GM21737 (cell line): Measurements from ENCODE around the gene GTF3C1.

Experiments used
- ATAC-seq: cut with Tn5 transposase; IDR thresholded peaks from one replicate; pipeline ENCODE4 v1.9.1; 2021; ENCODE audit warnings: mild to moderate bottlenecking, moderate library complexity; ENCODE audit not compliant: unreplicated experiment

Gene GTF3C1

DNA sequence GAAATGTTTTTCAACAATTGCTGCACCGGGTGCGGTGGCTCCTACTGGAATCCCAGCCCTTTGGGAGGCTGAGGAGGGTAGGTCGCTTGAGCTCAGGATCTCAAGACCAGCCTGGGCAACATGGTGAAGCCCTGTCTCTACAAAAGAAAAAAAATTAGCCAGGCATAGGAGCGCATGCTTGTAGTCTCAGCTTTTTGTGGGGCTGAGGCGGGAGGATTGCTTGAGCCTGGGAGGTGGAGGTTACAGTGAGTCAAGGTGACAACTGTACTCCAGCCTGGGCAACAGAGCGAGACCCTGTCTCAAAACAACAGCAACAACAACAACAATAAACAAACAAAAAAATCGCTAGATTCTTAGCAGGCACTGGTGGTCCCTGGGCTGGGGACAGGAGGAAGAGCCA, 119.2 kb downstream of the GTF3C1 start:
- no peak for ATAC-seq

DNA sequence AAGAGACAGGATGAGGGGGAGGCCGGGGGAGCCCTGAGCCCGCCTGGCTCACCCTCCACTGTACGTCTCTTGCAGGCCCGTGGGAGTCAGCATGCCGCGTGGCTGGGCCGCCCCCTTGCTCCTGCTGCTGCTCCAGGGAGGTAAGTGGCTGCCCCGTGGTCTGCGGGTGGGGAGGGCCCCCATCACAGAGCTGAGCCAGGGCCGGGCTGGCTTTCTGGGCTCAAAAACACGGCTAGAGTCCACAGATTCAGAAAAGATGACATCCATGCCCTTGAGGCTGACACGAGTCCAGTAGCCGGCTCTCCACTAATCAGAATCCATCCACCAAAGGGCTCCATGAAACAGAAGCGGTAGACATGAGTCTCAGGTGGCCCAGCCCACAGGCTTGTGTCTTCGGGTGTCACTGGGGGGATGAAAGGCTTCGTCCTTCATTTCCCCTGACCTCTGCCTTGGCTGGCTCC, 119.7 kb downstream of the GTF3C1 start:
- ATAC-seq: no peak

DNA sequence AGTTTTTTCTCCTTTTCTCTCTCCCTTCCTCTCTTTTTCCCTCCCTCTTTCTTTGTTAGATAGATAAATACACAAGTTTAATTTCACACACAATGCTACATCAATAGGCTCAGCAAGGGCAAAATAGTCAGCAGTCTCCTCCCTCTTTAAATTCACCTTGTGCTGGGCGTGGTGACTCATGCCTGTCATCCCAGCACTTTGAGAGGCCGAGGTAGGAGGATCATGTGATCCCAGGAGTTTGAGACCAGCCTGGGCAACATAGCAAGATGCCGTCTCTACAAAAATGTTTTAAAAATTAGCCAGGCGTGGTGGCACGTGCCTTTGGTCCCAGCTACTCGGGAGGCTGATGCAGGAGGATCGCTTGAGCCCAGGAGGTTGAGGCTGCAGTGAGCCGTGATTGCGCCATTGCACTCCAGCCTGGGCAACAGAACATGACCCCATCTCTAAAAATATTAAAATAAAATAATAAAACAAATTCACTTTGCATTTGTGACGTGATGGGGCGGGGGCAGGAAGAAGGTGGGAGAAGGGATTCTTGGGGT, 120.3 kb downstream of the GTF3C1 start:
- ATAC-seq: no peak

DNA sequence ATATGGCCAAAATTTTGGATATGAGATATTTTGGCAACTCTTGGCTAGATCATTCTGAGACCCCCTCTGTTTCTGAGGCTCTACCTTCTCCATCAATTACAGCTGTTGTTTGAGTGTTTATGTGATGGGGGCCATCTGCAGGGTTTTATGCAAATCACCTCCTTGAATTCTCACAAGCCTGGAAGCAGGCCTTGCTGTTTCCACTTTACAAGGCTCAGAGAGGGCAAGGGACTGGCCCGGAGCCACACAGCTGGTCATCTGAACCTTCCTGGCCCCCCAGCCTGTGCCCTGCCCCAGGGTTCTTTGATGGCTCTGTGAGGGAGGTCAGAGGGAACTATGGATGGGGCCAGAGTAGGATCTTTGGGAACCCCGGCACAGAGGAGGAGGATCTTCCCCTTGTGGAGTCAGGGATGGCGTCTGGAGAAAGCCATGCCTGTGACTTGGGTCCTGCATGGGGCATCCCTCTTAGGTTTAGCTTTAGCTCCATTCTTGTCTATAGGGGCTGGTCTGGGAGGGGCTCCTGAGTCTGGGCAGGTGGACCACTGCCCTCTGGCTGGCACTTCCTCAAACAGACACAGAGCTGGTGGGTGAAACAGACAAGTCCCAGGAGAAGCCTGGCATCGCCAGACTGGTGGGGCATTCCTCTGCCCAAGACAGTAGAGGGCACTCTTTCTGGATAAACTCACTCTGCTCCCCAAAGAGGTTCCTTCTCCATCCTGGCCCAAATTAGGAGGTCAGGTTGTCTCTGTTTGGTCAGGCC, 121.5 kb downstream of the GTF3C1 start:
- no peak for ATAC-seq

DNA sequence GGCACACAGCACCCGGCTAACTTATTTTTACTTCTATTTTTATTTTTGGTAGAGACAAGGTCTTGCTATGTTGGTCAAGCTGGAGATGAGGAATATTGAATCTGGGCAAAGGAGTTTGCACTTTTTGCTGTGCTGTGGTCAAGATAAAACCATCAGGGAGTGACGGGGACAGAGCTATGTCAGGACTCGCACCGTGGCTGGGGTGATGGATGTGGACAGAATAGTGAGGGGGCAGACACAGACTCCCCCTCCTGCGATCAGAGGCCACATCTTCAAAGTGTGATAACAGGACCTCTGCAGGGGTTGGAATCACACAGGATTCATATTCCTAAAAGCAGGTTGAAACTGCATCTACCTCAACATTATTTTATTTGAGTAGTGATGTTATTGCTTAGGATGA, 122.2 kb downstream of the GTF3C1 start:
- ATAC-seq: no peak

DNA sequence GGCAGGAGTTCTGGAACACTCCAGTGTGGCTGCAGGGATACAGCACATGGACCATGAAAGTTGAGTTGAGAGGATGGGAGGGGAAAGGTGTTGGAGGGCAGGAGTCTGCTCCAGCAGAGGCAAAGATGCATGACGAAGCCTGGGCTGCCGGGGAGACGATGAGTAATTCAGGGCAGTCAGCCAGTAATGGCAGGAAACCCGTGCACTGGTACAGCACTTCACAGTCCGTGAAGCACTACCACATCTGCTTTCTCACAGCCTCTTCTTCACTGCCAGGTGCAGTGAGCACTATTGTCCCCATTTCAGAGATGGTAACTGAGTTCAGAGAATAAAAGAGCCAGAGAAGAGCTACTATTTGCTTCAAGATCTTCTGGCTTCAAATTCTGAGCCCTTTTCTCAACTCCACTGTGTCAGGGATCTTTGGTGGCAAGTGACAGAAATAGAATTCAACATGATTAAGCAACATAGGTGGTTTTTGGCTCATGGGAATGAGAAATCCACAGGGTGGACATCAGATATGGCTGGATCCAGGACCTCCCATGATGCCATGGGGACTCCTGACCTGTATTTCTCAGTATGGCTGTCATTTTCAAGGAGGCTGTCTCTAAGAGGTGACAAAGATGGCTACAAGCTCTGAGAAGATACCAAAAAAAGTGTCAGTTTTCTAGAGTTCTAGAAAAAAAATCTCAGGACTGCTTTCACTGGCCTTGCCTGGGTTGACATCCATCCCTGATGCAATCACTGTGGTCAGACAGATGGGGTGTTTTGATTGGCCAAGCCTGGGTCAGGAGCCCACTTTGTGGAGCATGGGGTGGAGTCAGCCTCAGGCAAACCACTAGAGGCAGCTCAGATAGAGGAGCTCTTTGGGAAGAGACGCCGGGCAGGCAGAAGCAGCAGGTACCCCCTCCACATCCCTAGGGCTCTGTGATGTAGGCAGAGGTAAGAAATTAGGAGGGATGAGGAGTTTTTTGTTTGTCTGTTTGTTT, 123.0 kb downstream of the GTF3C1 start:
- ATAC-seq: peak; percentile 65

DNA sequence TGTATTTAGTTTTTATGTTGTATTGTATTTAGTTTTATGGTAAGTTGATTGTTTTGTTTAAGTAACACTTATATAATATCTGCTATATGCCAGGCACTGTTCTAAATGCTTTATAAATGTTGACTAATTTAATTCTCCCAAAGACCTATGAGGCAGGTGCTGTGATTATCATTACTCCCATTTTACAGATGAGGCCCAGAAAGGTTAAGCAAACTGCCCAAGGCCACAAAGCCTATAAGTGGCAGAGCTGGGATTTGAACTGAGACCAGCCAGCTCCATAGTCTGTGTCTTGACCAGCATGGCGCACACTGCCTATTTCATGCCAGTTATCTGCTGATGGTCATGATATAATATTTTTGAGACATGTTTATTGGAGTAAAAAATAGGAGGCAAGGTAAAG, 123.8 kb downstream of the GTF3C1 start:
- ATAC-seq: no peak

DNA sequence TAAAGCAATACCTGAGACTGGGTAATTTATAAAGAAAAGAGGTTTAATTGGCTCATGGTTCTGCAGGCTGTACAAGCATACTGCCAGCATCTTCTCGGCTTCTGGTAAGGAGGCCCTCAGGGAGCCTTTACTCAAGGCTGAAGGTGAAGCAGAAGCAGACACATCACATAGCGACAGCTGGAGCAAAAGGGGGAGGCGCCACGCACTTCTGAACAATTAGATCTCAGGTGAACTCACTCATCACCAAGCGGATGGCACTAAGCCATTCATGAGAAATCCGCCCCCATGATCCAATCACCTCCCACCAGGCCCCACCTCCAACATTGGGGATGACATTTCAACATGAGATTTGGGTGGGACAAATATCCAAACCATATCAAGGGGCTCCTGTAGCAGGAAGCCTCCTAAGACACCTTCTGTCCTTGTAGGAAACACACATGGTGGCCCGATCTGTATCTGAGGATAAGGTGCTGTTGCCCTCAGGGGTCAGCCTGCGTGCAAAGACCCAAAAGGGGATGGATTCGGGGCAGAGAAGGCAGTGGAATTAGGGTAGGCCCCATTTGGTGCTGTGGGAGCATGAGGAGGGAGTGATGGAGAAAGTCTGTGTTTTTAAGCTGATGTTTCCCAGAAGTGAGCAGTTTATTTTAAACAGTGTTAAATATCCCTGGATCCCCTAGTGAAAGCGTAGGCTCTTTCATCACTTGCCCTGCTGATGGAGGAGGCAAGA, 124.8 kb downstream of the GTF3C1 start:
- ATAC-seq: no peak

DNA sequence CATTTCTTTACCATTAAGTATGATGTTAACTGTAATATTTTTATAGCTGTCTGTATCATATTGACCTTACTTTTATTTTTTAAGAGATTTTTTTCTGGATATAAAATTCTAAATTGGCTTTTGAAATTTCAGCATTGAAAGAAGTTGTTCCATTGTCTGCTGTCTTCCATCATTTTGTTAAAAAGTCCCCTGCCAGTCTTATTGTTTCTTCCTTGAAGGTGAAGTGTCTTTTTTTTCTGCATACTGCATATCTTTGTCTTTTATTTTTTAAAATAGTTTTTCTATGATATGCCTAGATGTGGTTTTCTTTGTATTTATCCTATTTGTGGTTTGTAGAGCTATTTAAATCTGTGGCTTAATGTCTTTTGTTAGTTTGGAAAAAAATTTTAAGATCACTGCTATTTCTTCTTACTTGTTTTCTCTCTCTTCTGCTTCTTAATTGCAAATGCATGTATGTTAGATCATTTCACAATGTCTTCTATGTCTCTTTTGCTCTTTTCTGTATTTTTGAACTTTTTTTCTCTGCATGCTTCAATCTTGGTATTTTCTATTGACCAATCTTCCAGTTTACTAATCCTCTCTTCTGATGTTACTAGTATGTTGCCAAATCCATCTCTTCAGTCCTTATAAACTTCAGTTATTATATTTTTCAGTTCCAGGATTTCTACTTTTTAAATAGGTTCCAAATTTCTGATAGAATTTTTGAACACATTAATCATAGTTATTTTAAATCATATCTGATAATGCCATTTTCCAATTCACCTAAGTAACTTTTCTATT, 127.6 kb downstream of the GTF3C1 start:
- no peak for ATAC-seq

DNA sequence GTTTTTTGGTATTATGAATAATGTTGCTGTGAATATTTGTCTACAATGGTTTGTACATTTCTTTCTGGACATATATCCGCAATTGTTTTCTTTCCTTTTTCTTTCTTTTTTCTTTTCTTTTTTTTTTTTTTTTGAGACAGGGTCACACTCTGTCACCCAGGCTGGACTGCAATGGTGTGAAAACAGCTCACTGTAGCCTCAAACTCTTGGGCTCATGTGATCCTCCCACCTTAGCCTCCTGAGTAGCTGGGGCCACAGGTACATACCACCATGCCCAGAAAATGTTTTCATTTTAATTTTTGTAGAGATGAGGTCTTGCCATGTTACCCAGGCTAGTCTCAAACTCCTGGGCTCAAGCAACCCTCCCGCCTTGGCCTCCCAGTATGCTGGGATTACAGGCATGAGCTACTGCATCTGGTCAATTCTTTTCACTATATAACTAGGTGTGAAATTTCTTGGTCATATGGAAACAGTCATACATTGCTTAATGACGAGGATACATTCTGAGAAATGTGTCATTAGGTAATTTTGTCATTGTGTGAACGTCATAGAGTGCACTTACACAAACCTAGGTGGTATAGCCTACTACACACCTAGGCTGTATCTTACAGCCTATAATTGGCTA, 132.6 kb downstream of the GTF3C1 start:
- ATAC-seq: no peak

DNA sequence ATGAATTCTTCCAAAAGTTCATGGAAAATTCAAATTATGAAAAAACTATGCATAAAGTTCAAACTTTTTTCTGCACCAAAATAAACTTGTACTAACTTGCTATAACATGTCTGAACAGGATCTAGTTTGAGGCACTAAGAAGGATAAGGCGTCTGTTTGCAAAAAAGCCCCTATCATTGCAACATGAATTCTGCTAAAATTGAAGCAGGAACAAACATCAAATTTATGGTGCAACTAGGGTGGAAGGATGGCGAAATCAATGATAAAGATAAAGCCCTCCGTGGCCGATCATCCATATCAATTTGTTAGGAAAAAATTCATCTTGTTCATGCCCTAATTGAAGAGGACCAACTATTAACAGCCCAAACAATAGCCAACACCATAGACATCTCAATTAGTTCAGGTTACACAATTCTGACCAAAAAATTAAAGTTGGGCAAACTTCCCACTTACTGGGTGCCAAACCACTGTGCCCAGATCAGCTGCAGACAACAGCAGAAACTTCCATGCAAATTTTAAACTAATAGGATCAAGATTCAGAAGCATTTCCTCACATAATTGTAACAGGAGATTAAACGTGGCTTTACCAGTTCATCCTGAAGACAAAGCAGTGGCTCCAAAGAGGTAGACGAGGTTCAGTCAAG, 134.8 kb downstream of the GTF3C1 start:
- no peak for ATAC-seq

DNA sequence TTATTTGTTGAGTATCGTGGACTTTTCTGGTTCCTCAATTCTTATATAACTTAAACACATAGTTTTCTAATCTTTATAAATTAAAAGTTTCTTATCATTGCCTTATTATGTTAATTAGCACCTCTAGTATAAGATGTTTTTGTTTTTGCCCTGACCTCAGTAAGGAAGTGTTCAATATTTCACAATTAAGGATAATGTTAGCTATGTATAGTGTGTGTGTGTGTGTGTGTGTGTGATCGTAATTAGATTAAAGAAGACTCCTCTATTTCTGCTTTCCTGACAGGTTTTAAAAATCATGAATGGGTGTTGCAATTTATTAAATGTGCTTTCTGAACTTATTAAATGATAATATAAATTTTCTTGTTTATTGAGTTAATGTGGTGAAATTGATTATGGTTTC, 135.8 kb downstream of the GTF3C1 start:
- no peak for ATAC-seq

DNA sequence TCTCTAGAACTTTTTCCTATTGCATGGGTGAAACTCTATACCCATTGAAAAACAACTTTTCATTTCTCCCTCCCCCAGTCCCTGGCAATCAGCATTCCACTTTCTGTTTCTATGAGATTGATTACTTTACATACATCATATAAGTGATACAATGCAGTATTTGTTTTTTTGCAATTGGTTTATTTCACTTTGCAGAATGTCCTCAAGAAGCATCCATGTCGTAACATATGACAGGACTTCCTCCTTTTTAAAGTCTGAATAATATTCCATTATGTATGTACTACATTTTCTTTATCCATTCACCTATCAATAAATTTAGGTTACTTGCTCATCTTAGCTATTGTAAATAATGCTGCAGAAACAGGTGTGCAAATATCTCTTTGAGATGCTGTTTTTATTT, 139.0 kb downstream of the GTF3C1 start:
- no peak for ATAC-seq
